Esophagus (tissue), 2 donors: ENCODE measurements around the gene GPR4. TPM values are rescaled to one million over a fixed set of nuclear protein-coding genes. Genes with fewer than 3 reads are reported as not detected.
A peak's percentile ranks its signal among the peaks of the same experiment; 100 is the strongest.
"Not testable (repeated sequence)": the region's sequence is repeated elsewhere in the genome, so short reads cannot be mapped to it uniquely, and the experiment has no call there.

Experiments used
- H3K27ac ChIP-seq, 2 donors: one replicate each; pipeline ENCODE4 v1.5.1; 2013; ENCODE audit warnings: low read depth in 2 of 2, mild to moderate bottlenecking in 2 of 2, inconsistent platforms in 1 of 2, low read length in 1 of 2, moderate library complexity in 1 of 2
- H3K27me3 ChIP-seq, 2 donors: one replicate each; pipeline ENCODE4 v1.6.1; 2013; ENCODE audit warnings: low read length in 2 of 2, control low read depth in 1 of 2, mild to moderate bottlenecking in 1 of 2; ENCODE audit not compliant: insufficient read depth in 2 of 2, control insufficient read depth in 1 of 2
- H3K36me3 ChIP-seq, 2 donors: one replicate each; pipeline ENCODE4 v1.6.1; 2013; ENCODE audit warnings: low read length in 1 of 2; ENCODE audit not compliant: control insufficient read depth in 2 of 2, insufficient read depth in 2 of 2
- H3K4me1 ChIP-seq, 2 donors: one replicate each; pipeline ENCODE4 v1.6.1; 2013; ENCODE audit warnings: low read length in 1 of 2; ENCODE audit not compliant: control insufficient read depth in 2 of 2, insufficient read depth in 2 of 2
- H3K4me3 ChIP-seq, 2 donors: one replicate each; pipeline ENCODE4 v1.5.1; 2013; ENCODE audit warnings: low read length in 2 of 2, mild to moderate bottlenecking in 2 of 2, low read depth in 1 of 2, moderate library complexity in 1 of 2
- H3K9me3 ChIP-seq, 2 donors: one replicate each; pipeline ENCODE4 v1.6.1; 2013; ENCODE audit warnings: mild to moderate bottlenecking in 2 of 2, low read depth in 1 of 2, low read length in 1 of 2, moderate library complexity in 1 of 2; ENCODE audit not compliant: control insufficient read depth in 2 of 2, insufficient read depth in 1 of 2
- WGBS, 2 donors: extraction: QIAGEN DNeasy Blood & Tissue Kit; methylation state at CpG; one replicate each; pipeline ENCODE4 v1.1.7; 2013; 5-methylcytosine and 5-hydroxymethylcytosine counted together
- polyA plus RNA-seq, 2 donors: library from polyadenylated mRNA; stranded (reverse); fragments of 200-250 nt; gene quantifications; one replicate each; pipeline ENCODE4 v1.2.3, GENCODE V29; 2013
- donor health status: healthy with polysubstance abuse.
- donor health status: Bipolar disorder and iron deficiency.

The GPR4 gene
- polyA plus RNA-seq, 2 donors = 0.83 to 0.85 TPM

DNA sequence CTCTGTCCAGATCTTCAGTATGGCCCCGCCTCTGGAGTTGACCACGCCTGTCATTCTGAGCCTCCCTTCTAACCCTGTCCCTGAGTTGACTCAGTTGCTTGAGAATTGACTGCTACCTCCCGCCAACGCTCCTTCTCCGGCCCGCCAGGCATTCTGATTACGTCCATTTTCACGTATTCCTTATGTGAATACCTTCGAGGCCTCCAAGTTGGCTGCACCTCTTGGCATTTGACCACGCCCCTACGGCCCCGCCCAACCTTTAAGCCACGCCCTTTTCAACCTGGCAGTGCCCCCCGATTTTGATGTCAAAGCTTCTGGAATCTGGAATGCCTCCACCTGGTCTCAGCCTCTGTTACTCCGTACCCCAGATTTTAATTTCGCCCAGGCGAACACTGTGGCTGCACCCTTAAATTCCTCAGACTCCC, 38.8 kb upstream of the GPR4 start:
- Histone ChIP-seq H3K27me3 (peaks cover 0 to 3% of the 10 kb centered on the region in 2 donors), H3K27ac (peak overlapping the region; percentile 91 to 93), H3K4me3 (no peak overlapping the region), H3K9me3 (no peaks in the 10 kb centered on the region), H3K4me1 (peaks cover 6 to 12% of the 10 kb centered on the region in 2 donors), H3K36me3 (no peaks in the 10 kb centered on the region)
- 46 to 51% methylated on average over 17 of the region's 17 CpGs for WGBS, 2 donors

DNA sequence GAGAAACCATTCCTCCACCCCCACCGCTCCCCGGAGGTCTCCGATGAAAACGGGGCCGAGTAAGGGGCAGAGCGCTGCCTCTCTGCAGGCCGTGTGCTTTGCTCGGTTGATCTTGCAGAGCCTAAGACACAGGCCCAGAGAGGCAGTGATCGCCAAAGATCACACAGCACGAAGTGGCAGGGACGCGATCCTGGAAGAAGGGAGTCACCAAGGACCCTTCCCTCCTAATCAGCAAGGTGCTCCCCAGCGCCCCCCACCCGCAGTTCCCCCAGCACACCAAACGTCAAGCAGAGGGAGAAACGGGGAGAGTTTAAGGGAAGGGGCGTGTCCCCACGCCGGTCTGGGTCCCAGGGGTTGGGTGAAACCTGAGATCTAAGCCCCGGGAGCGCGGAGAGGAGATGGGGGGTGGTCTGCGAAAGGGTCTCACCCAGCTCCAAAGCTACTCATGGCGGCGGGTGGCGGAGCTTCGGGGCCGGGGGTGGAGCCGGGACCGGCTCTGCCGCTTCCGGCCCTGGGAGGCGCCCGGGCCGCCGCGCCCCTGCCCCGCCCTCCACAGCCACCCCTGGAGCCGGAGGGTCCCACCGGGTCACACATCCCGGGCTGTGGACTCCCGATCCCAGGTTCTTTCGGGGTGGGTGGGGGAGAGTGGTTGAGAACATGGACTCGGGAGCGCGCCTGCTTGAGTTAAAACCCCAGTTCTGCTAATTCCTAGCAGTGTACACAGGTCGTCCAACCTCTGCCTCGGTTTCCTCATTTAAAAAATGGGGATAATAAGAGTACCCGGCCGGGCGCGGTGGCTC, 37.1 kb upstream of the GPR4 start, which contains the start of gene EML2:
EML2 (minus strand) TSS at position 468 of the 800 bp plus-strand sequence; CDS start at position 447, 21 bp downstream.
- peaks cover 3 to 12% of the 10 kb centered on the region in 2 donors for H3K4me1 ChIP-seq
- 2% methylated on average over 49 to 52 of the region's 52 CpGs for WGBS, 2 donors

DNA sequence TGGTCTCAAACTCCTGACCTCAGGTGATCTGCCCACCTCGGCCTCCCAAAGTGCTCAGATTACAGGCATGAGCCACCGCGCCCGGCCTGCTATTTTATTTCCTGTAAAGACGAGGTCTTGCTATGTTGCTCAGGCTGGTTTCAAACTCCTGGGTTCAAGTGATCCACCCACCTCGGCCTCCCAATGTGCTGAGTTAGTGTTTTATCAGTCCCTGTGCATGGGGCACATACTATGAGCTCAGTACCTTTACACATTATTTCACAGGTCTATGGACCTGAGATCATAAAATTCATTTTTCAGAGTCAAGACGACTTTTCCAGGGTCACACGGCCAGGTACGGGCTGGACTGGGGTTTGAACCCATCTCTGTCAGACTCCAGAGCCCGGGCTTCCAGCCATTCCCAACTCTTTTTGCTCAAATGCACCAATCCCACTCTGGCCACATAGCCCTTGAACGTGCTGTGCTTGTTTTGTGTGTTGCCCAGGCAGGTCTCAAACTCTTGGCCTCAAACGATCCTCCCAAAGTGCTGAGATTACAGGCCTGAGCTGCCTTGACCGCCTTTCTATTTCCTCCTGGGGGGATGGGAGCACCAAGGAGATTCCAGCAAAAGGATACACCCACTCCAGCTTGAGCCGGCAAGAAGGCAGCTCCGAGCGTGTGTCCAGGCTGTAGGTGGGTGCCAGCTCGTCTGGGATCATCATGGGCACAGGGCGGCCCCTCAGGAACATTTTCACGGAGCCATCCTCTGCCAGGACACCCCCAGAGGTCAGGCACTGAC, 36.1 kb upstream of the GPR4 start:
- Histone ChIP-seq H3K4me1 (peaks cover 3 to 10% of the 10 kb centered on the region in 2 donors), H3K27ac (peak overlapping the region; percentile 54 to 56)

More for the DNA sequence above, 37.1 kb upstream of the GPR4 start, which contains the start of gene EML2:
- Histone ChIP-seq H3K27ac (peak within 1 kb of the TSS; percentile 54 to 62), H3K9me3 (no peaks in the 10 kb centered on the region), H3K27me3 (no peaks in the 10 kb centered on the region), H3K36me3 (no peaks in the 10 kb centered on the region), H3K4me3 (peak within 1 kb of the TSS; percentile 64 to 66)

DNA sequence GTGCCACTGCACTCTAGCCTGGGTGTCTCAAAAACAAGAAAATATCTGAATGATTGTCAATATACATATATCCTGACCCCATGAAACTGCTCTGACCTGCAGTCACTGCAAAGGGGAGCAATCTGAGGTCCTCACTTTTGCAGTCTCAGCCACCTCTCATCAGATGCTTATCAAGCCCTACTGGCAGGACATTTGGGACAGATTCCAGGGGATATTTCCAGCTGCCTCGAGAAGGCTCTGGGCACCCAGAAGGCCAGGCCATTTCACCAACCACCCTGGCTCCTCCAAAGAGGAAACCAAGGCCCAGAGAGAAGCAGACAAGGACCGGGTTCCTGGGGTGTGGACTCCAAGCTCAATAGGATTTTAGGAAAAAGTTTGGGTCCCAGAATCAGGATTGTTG, 34.9 kb upstream of the GPR4 start:
- Histone ChIP-seq H3K27ac (no peak overlapping the region), H3K27me3 (no peaks in the 10 kb centered on the region), H3K4me3 (no peak overlapping the region), H3K4me1 (peaks cover 3 to 10% of the 10 kb centered on the region in 2 donors), H3K36me3 (no peaks in the 10 kb centered on the region), H3K9me3 (no peaks in the 10 kb centered on the region)
- WGBS, 2 donors = 65 to 70% methylated on average over 2 of the region's 2 CpGs

More for the DNA sequence above, 36.1 kb upstream of the GPR4 start:
- Histone ChIP-seq H3K27me3 (no peaks in the 10 kb centered on the region), H3K36me3 (no peaks in the 10 kb centered on the region), H3K9me3 (no peaks in the 10 kb centered on the region), H3K4me3 (peak overlapping the region; percentile 64 to 66)
- WGBS, 2 donors = 54 to 57% methylated on average over 19 of the region's 19 CpGs

DNA sequence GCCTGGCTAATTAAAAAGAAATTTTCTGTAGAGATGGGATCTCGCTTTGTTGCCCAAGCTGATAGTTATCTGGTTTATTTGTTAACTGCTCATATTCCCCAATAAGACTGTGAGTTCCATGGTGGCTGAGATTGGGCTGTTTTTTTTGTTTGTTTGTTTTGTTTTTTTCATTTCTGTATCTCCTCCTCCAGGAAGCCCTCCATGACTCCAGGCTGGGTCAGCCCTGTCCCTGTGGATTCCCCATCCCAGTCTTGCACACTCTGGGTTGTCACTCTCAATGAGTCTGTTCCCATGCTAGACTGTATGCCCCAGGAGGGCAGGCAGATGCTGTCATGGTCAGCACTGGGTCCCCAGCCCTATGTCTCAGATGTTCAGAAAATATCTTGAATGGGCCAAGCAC, 34.3 kb upstream of the GPR4 start:
- Histone ChIP-seq H3K9me3 (no peaks in the 10 kb centered on the region), H3K27me3 (no peaks in the 10 kb centered on the region), H3K36me3 (no peaks in the 10 kb centered on the region), H3K4me3 (no peak overlapping the region), H3K27ac (no peak overlapping the region), H3K4me1 (peaks cover 3 to 5% of the 10 kb centered on the region in 2 donors)
- WGBS, 2 donors = 93 to 95% methylated on average over 1 of the region's 1 CpG

DNA sequence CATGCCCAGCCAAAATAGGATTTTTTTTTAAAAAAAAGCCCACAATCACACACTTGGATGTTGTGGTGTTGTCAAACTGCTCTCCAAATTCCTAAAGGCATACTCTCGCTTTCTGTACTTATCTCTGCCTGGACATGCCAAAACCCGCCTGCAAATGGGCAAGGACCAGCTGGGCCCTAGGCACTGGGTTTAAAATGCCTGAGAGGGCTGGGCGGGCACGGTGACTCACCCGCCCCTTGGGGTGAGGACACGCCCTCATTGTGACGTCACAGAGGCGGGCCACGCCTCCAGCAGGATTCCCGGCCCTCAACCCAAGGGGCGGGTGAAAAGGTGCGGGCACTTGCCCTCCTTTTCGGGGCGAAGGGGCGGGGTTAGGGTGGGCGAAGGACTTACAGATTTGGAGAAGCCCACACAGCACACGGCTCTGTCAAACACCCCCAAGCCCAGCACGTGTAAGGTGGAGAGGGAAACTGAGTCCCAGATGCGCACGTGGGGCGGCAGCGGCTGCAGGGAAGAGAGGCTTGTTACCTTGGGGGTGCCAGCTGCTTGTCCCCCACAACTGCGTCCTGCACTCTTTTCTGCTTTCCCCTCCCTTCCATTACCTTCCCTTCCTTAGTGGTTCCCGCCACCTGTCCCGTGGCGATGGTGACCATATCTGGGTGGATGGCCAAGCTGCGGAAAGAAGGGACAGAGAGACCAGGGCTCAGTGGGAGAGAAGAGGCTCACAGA, 30.6 kb upstream of the GPR4 start:
- Histone ChIP-seq H3K27me3 (no peaks in the 10 kb centered on the region), H3K4me1 (peaks cover 0 to 6% of the 10 kb centered on the region in 2 donors), H3K4me3 (no peak overlapping the region), H3K27ac (peak overlapping the region; percentile 86 to 92), H3K36me3 (peaks cover 0 to 5% of the 10 kb centered on the region in 2 donors), H3K9me3 (no peaks in the 10 kb centered on the region)
- 45 to 50% methylated on average over 27 of the region's 27 CpGs for WGBS, 2 donors

DNA sequence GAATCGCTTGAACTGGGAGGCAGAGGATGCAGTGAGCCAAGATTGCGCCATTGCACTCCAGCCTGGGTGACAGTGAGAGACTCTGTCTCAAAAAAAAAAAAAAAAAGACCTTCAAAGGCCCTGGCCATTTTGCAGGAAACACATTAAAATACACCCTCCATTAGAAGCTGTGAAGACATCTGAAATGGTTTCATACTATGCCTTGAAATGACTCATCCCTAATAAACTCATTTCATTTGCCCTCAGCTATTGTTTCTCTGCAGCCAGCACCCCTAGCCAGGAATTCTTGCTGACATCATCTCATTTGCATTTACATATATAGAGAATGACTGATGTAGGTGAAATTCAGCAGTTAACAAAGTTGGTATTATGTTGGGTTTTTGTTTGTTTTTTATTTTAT, 28.5 kb upstream of the GPR4 start:
- no peak overlapping the region for H3K4me3 ChIP-seq
- WGBS, 2 donors = 77 to 78% methylated on average over 2 of the region's 2 CpGs
- H3K4me1 ChIP-seq = peaks cover 0 to 6% of the 10 kb centered on the region in 2 donors
- no peaks in the 10 kb centered on the region for H3K27me3 ChIP-seq
- H3K36me3 ChIP-seq = peaks cover 0 to 9% of the 10 kb centered on the region in 2 donors
- no peaks in the 10 kb centered on the region for H3K9me3 ChIP-seq
- H3K27ac ChIP-seq = peak overlapping the region in 1 of 2 donors; percentile 13

DNA sequence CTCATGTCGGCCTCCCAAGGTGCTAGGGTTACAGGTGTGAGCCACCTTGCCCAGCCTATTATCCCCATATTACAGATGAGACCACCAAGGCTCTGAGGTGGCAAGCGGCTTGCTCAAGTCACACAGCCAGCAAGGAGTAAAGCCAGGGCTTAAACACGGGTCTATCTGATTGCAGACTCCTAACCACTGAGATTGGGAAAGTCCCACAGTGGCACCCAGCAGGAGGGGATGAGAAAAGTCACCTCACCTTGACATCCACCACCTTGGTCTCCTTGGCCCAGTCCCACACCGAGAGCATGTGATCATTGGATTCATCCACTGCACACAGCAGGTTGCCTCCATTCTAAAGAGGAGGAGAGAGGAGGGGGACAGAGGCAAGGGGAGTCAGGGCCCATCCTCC, 27.7 kb upstream of the GPR4 start:
- Histone ChIP-seq H3K4me1 (peaks cover 0 to 6% of the 10 kb centered on the region in 2 donors), H3K4me3 (no peak overlapping the region), H3K27me3 (no peaks in the 10 kb centered on the region), H3K27ac (peak overlapping the region in 1 of 2 donors; percentile 42), H3K36me3 (peaks cover 0 to 13% of the 10 kb centered on the region in 2 donors), H3K9me3 (no peaks in the 10 kb centered on the region)
- 88 to 89% methylated on average over 4 of the region's 4 CpGs for WGBS, 2 donors

DNA sequence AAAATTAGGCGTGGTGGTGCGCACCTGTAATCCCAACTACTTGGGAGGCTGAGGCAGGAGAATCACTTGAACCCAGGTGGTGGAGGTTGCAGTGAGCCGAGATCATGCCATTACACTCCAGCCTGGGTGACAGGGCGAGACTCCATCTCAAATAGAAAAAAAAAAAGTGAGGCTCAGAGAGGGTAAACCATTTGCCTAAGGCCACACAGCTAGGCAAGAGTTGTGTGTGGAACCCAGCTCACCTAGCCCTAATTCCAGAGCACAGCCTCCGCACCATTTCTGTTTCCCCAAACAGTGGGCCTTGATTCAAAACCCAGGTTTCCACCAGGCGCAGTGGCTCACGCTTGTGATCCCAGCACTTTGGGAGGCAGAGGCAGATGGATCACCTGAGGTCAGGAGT, 26.2 kb upstream of the GPR4 start:
- H3K4me3 ChIP-seq, H3K27me3 ChIP-seq, H3K27ac ChIP-seq, H3K9me3 ChIP-seq, H3K4me1 ChIP-seq: not testable (repeated sequence)
- H3K36me3 ChIP-seq = peaks cover 0 to 18% of the 10 kb centered on the region in 2 donors
- 96 to 97% methylated on average over 7 of the region's 7 CpGs for WGBS, 2 donors
